GM19438 (cell line): ENCODE data around the gene BCAT1.

Experiments
- ATAC-seq: cut with Tn5 transposase; IDR thresholded peaks from one replicate; pipeline ENCODE4 v1.9.1; 2021; ENCODE audit warnings: low read depth; ENCODE audit not compliant: unreplicated experiment

BCAT1 gene

GRCh38 chr12:24776861-24777260, 172.0 kb downstream of the BCAT1 start:
- ATAC-seq = no peak

- ATAC-seq = no peak
These were observed 173.8 kb downstream of the BCAT1 start for GRCh38 chr12:24775073-24775472.

GRCh38 chr12:24773996-24774395, 174.9 kb downstream of the BCAT1 start:
- ATAC-seq = no peak

GRCh38 chr12:24772813-24773212, 176.1 kb downstream of the BCAT1 start:
- ATAC-seq = no peak

GRCh38 chr12:24770821-24771220, 178.1 kb downstream of the BCAT1 start:
- no peak for ATAC-seq

GRCh38 chr12:24770334-24770733, 178.6 kb downstream of the BCAT1 start:
- ATAC-seq = no peak

- ATAC-seq = no peak
These were observed 179.2 kb downstream of the BCAT1 start for GRCh38 chr12:24769682-24770081.

GRCh38 chr12:24768415-24768814, 180.5 kb downstream of the BCAT1 start:
- ATAC-seq = no peak

GRCh38 chr12:24767016-24767415, 181.9 kb downstream of the BCAT1 start:
- ATAC-seq = no peak

GRCh38 chr12:24764712-24765111, 184.2 kb downstream of the BCAT1 start:
- no peak for ATAC-seq

GRCh38 chr12:24760606-24761378, 188.1 kb downstream of the BCAT1 start:
- ATAC-seq = no peak

GRCh38 chr12:24760162-24760561, 188.7 kb downstream of the BCAT1 start:
- ATAC-seq = no peak
